ENCODE data around the gene RAC2. TPM values are rescaled to one million over a fixed set of nuclear protein-coding genes. Genes with fewer than 3 reads are reported as not detected.
A peak's percentile ranks its signal among the peaks of the same experiment; 100 is the strongest.

The RAC2 gene
- total RNA-seq, 1 experiment from 2014 or later, result 90.5 TPM

GRCh38 chr22:37179622-37180420 is 64.2 kb downstream of the RAC2 start:
- no peak overlapping the region for H3K4me2 ChIP-seq
- no peak overlapping the region for H3K27ac ChIP-seq

GRCh38 chr22:37179126-37179470 is 65.0 kb downstream of the RAC2 start:
- BruUV-seq (replicated peaks), result no TSS peak
- POLR2A ChIA-PET (ENCODE audit: unreplicated experiment), result no interaction called here
- Histone ChIP-seq H3K27ac (no peak overlapping the region), H3F3A (ENCODE audit: insufficient read depth, low read depth) (peaks cover 21% of the 10 kb centered on the region; the same call in 1 of the 2 replicates), H3K4me3 (no peak overlapping the region), H4K20me1 (ENCODE audit: insufficient read depth) (no peaks in the 10 kb centered on the region), H3K9me2 (ENCODE audit: insufficient read depth) (no peaks in the 10 kb centered on the region), H3K79me2 (ENCODE audit: low read depth) (no peaks in the 10 kb centered on the region), H2AFZ (no peak overlapping the region), H3K9me3 (ENCODE audit: insufficient read depth, low read depth) (no peaks in the 10 kb centered on the region), H3K27me3 (ENCODE audit: insufficient read depth, low read depth) (no peaks in the 10 kb centered on the region), H3K4me2 (0 out of 2 replicates have a peak overlapping the region, but pooled peaks have one; percentile 20), H3K4me1 (replicated peaks; ENCODE audit: insufficient read depth) (peaks cover 17% of the 10 kb centered on the region), H3K36me3 (ENCODE audit: low read depth) (no peaks in the 10 kb centered on the region)
- DNase-seq, result no peak
- TF ChIP-seq, protein P1, sequence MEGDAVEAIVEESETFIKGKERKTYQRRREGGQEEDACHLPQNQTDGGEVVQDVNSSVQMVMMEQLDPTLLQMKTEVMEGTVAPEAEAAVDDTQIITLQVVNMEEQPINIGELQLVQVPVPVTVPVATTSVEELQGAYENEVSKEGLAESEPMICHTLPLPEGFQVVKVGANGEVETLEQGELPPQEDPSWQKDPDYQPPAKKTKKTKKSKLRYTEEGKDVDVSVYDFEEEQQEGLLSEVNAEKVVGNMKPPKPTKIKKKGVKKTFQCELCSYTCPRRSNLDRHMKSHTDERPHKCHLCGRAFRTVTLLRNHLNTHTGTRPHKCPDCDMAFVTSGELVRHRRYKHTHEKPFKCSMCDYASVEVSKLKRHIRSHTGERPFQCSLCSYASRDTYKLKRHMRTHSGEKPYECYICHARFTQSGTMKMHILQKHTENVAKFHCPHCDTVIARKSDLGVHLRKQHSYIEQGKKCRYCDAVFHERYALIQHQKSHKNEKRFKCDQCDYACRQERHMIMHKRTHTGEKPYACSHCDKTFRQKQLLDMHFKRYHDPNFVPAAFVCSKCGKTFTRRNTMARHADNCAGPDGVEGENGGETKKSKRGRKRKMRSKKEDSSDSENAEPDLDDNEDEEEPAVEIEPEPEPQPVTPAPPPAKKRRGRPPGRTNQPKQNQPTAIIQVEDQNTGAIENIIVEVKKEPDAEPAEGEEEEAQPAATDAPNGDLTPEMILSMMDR (conservative IDR thresholded peaks at IDR 0.05), result no peak
- TF ChIP-seq EZH2 (IDR thresholded peaks at IDR 0.05; ENCODE audit: low read depth), result no peak
- intact Hi-C loops (cut with micrococcal nuclease; ENCODE audit: unreplicated experiment), result no loop called here
- CTCF ChIA-PET, result interaction anchor here (1.2 to 1.3 kb wide), 2 partner anchors 8 to 11 kb away, joined by 3 to 5 read pairs; no protein-coding TSS in a partner anchor

More at GRCh38 chr22:37179622-37180420, 64.2 kb downstream of the RAC2 start:
- Histone ChIP-seq H3K36me3 (ENCODE audit: low read depth) (no peaks in the 10 kb centered on the region), H3K27me3 (ENCODE audit: insufficient read depth, low read depth) (no peaks in the 10 kb centered on the region), H3K9me3 (ENCODE audit: insufficient read depth, low read depth) (no peaks in the 10 kb centered on the region), H2AFZ (no peak overlapping the region), H3K4me1 (replicated peaks; ENCODE audit: insufficient read depth) (peaks cover 17% of the 10 kb centered on the region), H3K79me2 (ENCODE audit: low read depth) (peaks cover 3% of the 10 kb centered on the region; the same call in 1 of the 2 replicates), H4K20me1 (ENCODE audit: insufficient read depth) (no peaks in the 10 kb centered on the region), H3K4me3 (no peak overlapping the region), H3F3A (ENCODE audit: insufficient read depth, low read depth) (peaks cover 21% of the 10 kb centered on the region; the same call in 1 of the 2 replicates), H3K9me2 (ENCODE audit: insufficient read depth) (no peaks in the 10 kb centered on the region)
- ChIA-PET POLR2A (ENCODE audit: unreplicated experiment) (interaction anchor here (0.6 kb wide), 1 partner anchor 18 kb away, joined by 4 read pairs; no protein-coding TSS in a partner anchor), CTCF (interaction anchor here (1.2 kb wide), 1 partner anchor 101 kb away, joined by 3 read pairs; no protein-coding TSS in a partner anchor)
- peak; percentile 59 to 92 for DNase-seq
- intact Hi-C loops (cut with micrococcal nuclease; ENCODE audit: unreplicated experiment), result loop anchor here (1.0 to 10.0 kb wide), 3 partner anchors 8 to 365 kb away; partner anchors contain the start of gene C1QTNF6
- no TSS peak for BruUV-seq (replicated peaks)
- TF ChIP-seq EZH2 (IDR thresholded peaks at IDR 0.05; ENCODE audit: low read depth), result no peak
- TF ChIP-seq, protein P1 (conservative IDR thresholded peaks at IDR 0.05), result no peak

- H3K27me3 ChIP-seq (ENCODE audit: insufficient read depth, low read depth), result no peaks in the 10 kb centered on the region
- no peak overlapping the region for H3K4me3 ChIP-seq
- TF ChIP-seq, protein P1 (conservative IDR thresholded peaks at IDR 0.05), result no peak
- TF ChIP-seq EZH2 (IDR thresholded peaks at IDR 0.05; ENCODE audit: low read depth), result no peak
- no peak overlapping the region for H2AFZ ChIP-seq
- no TSS peak for BruUV-seq (replicated peaks)
- H3K79me2 ChIP-seq (ENCODE audit: low read depth), result no peaks in the 10 kb centered on the region
- no peaks in the 10 kb centered on the region for H3K9me3 ChIP-seq (ENCODE audit: insufficient read depth, low read depth)
- peak overlapping the region; percentile 20 for H3K4me2 ChIP-seq
- H3K9me2 ChIP-seq (ENCODE audit: insufficient read depth), result no peaks in the 10 kb centered on the region
- H3K36me3 ChIP-seq (ENCODE audit: low read depth), result no peaks in the 10 kb centered on the region
- peaks cover 17% of the 10 kb centered on the region for H3K4me1 ChIP-seq (replicated peaks; ENCODE audit: insufficient read depth)
- no peaks in the 10 kb centered on the region for H4K20me1 ChIP-seq (ENCODE audit: insufficient read depth)
- POLR2A ChIA-PET (ENCODE audit: unreplicated experiment), result interaction anchor here (0.6 to 0.7 kb wide), 2 partner anchors 19 to 150 kb away, joined by 3 to 6 read pairs; no protein-coding TSS in a partner anchor
- H3K27ac ChIP-seq, result no peak overlapping the region
- H3F3A ChIP-seq (ENCODE audit: insufficient read depth, low read depth), result peaks cover 21% of the 10 kb centered on the region; the same call in 1 of the 2 replicates
- DNase-seq, result peak; percentile 58
- CTCF ChIA-PET, result interaction anchor here (1.2 to 1.3 kb wide), 2 partner anchors 8 to 11 kb away, joined by 3 to 5 read pairs; no protein-coding TSS in a partner anchor
- intact Hi-C loops (cut with micrococcal nuclease; ENCODE audit: unreplicated experiment), result no loop called here
Observed at GRCh38 chr22:37178350-37179125, 65.5 kb downstream of the RAC2 start.
